HG02588 (cell line): ENCODE data around the gene TNFRSF4.

Experiments
- ATAC-seq: cut with Tn5 transposase; IDR thresholded peaks from one replicate; pipeline ENCODE4 v1.9.1; 2021; ENCODE audit warnings: mild to moderate bottlenecking, moderate library complexity; ENCODE audit not compliant: unreplicated experiment

The TNFRSF4 gene

GRCh38 chr1:1219341-1219740, 5.4 kb upstream of the TNFRSF4 start:
- no peak for ATAC-seq

GRCh38 chr1:1218524-1219200, 4.7 kb upstream of the TNFRSF4 start:
- ATAC-seq = no peak

- no peak for ATAC-seq
Observed at GRCh38 chr1:1217621-1218523, 3.9 kb upstream of the TNFRSF4 start.

GRCh38 chr1:1216770-1217620, 3.0 kb upstream of the TNFRSF4 start:
- ATAC-seq = no peak

GRCh38 chr1:1215881-1216605, 2.1 kb upstream of the TNFRSF4 start:
- no peak for ATAC-seq

GRCh38 chr1:1215080-1215676, 1.2 kb upstream of the TNFRSF4 start:
- no peak for ATAC-seq

GRCh38 chr1:1212780-1213344, 1.1 kb downstream of the TNFRSF4 start:
- no peak for ATAC-seq

GRCh38 chr1:1211541-1212441, 2.2 kb downstream of the TNFRSF4 start:
- no peak for ATAC-seq

GRCh38 chr1:1210726-1211540, 3.0 kb downstream of the TNFRSF4 start:
- no peak for ATAC-seq

- ATAC-seq = no peak
Observed at GRCh38 chr1:1208713-1209433, 5.1 kb downstream of the TNFRSF4 start.

- no peak for ATAC-seq
Observed at GRCh38 chr1:1207571-1207892, 6.4 kb downstream of the TNFRSF4 start.

GRCh38 chr1:1206966-1207531, 6.9 kb downstream of the TNFRSF4 start:
- ATAC-seq = no peak

- ATAC-seq = no peak
Observed at GRCh38 chr1:1206376-1206965, 7.5 kb downstream of the TNFRSF4 start, which contains the start of gene TNFRSF18. TNFRSF18 (minus strand) TSS chr1:1206592; CDS start chr1:1206571, 21 bp downstream.

- no peak for ATAC-seq
Observed at GRCh38 chr1:1205769-1206375, 8.1 kb downstream of the TNFRSF4 start.

GRCh38 chr1:1204998-1205768, 8.8 kb downstream of the TNFRSF4 start:
- ATAC-seq = no peak
